Neural progenitor cell (in vitro differentiated cells): ENCODE results near the gene TPBGL. TPM values are rescaled to one million over a fixed set of nuclear protein-coding genes. Genes with fewer than 3 reads are reported as not detected.

Experiments used
- DNase-seq: peaks from one replicate; pipeline ENCODE4 v3.0.0-alpha.2; 2016; ENCODE audit warnings: low spot score
- H2AFZ ChIP-seq: fragments of 200-600 bp; sonication (generic); replicated peaks from 2 replicates; pipeline ENCODE4 v1.6.1; 2016; ENCODE audit warnings: antibody characterized with exemption
- H3F3A ChIP-seq: fragments of 200-600 bp; sonication (generic); 2 replicates; pipeline ENCODE4 v1.6.1; 2016; ENCODE audit warnings: antibody characterized with exemption, low read depth
- H3K27ac ChIP-seq: fragments of 200-600 bp; sonication (generic); 2 replicates; pipeline ENCODE4 v1.5.1; 2016; ENCODE audit warnings: mild to moderate bottlenecking
- H3K27me3 ChIP-seq: fragments of 200-600 bp; sonication (generic); 2 replicates; pipeline ENCODE4 v1.6.1; 2016; ENCODE audit warnings: mild to moderate bottlenecking, moderate library complexity
- H3K36me3 ChIP-seq: fragments of 200-600 bp; sonication (generic); 2 replicates; pipeline ENCODE4 v1.5.1; 2016
- H3K4me1 ChIP-seq: fragments of 200-600 bp; sonication (generic); 2 replicates; pipeline ENCODE4 v1.6.1; 2016; ENCODE audit warnings: mixed run types
- H3K4me2 ChIP-seq: fragments of 200-600 bp; sonication (generic); 2 replicates; pipeline ENCODE4 v1.6.1; 2016
- H3K4me3 ChIP-seq: fragments of 200-600 bp; sonication (generic); 2 replicates; pipeline ENCODE4 v1.5.1; 2016
- H3K79me2 ChIP-seq: fragments of 200-600 bp; sonication (generic); 2 replicates; pipeline ENCODE4 v1.6.1; 2016; ENCODE audit warnings: low read depth
- H3K9ac ChIP-seq: fragments of 200-600 bp; sonication (generic); 2 replicates; pipeline ENCODE4 v1.6.1; 2016
- H3K9me3 ChIP-seq: fragments of 200-600 bp; sonication (generic); 2 replicates; pipeline ENCODE4 v1.5.1; 2016; ENCODE audit warnings: low read depth
- H4K20me1 ChIP-seq: fragments of 200-600 bp; sonication (generic); 2 replicates; pipeline ENCODE4 v1.6.1; 2016; ENCODE audit warnings: low read depth
- H3K27ac Mint-ChIP-seq: 3 replicates; pipeline ENCODE4 v1.8.0; 2021; ENCODE audit warnings: mixed read lengths
- H3K27me3 Mint-ChIP-seq: 2 replicates; pipeline ENCODE4 v1.8.0; 2022; ENCODE audit warnings: low read depth, mild to moderate bottlenecking, inconsistent platforms, moderate library complexity, mixed read lengths; ENCODE audit not compliant: insufficient read depth
- H3K36me3 Mint-ChIP-seq: 3 replicates; pipeline ENCODE4 v1.8.0; 2021; ENCODE audit warnings: mixed read lengths
- H3K4me1 Mint-ChIP-seq: 3 replicates; pipeline ENCODE4 v1.8.0; 2021; ENCODE audit warnings: mixed read lengths
- H3K4me3 Mint-ChIP-seq: 3 replicates; pipeline ENCODE4 v1.8.0; 2021; ENCODE audit warnings: mild to moderate bottlenecking, moderate library complexity, mixed read lengths
- H3K9me3 Mint-ChIP-seq: 3 replicates; pipeline ENCODE4 v1.8.0; 2020; ENCODE audit warnings: mixed read lengths
- EZH2 ChIP-seq: fragments of 200-600 bp; sonication (generic); IDR thresholded peaks from 2 replicates; pipeline ENCODE4 v1.6.1; 2017; ENCODE audit warnings: antibody characterized with exemption, mild to moderate bottlenecking, moderate library complexity
- EZH2phosphoT487 ChIP-seq: fragments of 200-600 bp; sonication (generic); IDR thresholded peaks from 2 replicates; pipeline ENCODE4 v1.6.1; 2017; ENCODE audit warnings: antibody characterized with exemption
- total RNA-seq: library from RNA; depleted of rRNA; stranded (reverse); fragments of >200 nt; gene quantifications from 2 replicates; pipeline ENCODE4 v1.2.3, GENCODE V29; 2015; ENCODE audit warnings: low replicate concordance
- TF ChIP-seq, protein P1 (sequence below): fragments of 200-600 bp; sonication (generic); IDR thresholded peaks from 2 replicates; pipeline ENCODE4 v1.5.1; 2017; ENCODE audit warnings: antibody characterized with exemption, mild to moderate bottlenecking

The TPBGL gene, protein sequence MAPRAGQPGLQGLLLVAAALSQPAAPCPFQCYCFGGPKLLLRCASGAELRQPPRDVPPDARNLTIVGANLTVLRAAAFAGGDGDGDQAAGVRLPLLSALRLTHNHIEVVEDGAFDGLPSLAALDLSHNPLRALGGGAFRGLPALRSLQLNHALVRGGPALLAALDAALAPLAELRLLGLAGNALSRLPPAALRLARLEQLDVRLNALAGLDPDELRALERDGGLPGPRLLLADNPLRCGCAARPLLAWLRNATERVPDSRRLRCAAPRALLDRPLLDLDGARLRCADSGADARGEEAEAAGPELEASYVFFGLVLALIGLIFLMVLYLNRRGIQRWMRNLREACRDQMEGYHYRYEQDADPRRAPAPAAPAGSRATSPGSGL
- total RNA-seq, result not detected in 2 replicates

DNA sequence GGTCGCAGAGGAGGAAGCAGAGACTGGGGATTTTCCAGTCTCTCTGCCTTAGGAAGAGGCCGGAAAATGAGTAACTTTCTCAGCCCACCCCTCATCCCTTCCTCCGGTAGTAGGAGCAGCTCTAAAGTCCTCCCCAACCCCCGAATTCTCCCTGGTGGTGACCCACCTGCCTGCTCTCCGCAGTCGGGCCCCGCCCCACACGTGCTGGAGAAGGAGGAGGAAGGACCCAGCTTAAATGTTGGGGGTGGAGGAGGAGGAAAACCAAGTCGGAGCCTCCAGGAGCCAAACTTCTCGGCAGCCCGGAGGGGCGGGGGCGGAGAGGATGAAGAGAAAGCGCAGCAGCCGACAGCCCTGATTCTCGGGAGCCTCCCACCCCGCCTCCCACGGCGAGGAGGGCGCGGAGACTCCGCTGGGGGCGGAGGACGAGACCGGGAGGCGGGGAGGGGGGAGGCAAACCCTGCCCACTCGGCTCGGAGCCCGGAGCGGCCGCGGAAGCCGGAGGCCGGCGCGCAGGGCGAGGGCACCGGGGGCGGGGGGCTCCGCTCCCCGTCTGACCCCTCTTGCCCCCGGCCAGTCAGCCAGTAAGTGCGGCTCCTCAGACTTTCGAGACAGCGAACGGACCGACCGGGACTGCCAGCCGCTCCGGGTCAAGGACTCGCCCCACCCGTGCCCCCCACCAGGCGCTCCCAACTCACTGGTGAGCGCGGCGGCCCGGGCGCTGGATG lies at the start of gene TPBGL:
TPBGL (plus strand) TSS at position 464 of the 725 bp plus-strand sequence. CDS start 276 bp downstream, outside the sequence.
- Histone ChIP-seq H3F3A (no peaks in the 10 kb centered on the region), H3K27ac (no peak within 1 kb of the TSS), H3K36me3 (no peaks in the 10 kb centered on the region), H3K4me2 (peak within 1 kb of the TSS; percentile 75), H3K4me3 (peak within 1 kb of the TSS; percentile 48), H4K20me1 (peaks cover 20% of the 10 kb centered on the region), H2AFZ (peak within 1 kb of the TSS; percentile 76), H3K4me1 (peaks cover 17% of the 10 kb centered on the region), H3K79me2 (no peaks in the 10 kb centered on the region), H3K9me3 (no peaks in the 10 kb centered on the region), H3K27me3 (peaks cover 83% of the 10 kb centered on the region), H3K9ac (no peak within 1 kb of the TSS)
- Mint-ChIP-seq H3K36me3 (no peaks in the 10 kb centered on the region), H3K27ac (no peak within 1 kb of the TSS), H3K4me3 (peak within 1 kb of the TSS; percentile 84), H3K27me3 (peaks cover 40% of the 10 kb centered on the region), H3K9me3 (no peaks in the 10 kb centered on the region), H3K4me1 (peaks cover 14% of the 10 kb centered on the region)
- peak; percentile 82 for TF ChIP-seq EZH2
- TF ChIP-seq, protein P1, sequence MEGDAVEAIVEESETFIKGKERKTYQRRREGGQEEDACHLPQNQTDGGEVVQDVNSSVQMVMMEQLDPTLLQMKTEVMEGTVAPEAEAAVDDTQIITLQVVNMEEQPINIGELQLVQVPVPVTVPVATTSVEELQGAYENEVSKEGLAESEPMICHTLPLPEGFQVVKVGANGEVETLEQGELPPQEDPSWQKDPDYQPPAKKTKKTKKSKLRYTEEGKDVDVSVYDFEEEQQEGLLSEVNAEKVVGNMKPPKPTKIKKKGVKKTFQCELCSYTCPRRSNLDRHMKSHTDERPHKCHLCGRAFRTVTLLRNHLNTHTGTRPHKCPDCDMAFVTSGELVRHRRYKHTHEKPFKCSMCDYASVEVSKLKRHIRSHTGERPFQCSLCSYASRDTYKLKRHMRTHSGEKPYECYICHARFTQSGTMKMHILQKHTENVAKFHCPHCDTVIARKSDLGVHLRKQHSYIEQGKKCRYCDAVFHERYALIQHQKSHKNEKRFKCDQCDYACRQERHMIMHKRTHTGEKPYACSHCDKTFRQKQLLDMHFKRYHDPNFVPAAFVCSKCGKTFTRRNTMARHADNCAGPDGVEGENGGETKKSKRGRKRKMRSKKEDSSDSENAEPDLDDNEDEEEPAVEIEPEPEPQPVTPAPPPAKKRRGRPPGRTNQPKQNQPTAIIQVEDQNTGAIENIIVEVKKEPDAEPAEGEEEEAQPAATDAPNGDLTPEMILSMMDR, result no peak
- peak; percentile 85 for TF ChIP-seq EZH2phosphoT487
- peak; percentile 70 for DNase-seq

DNA sequence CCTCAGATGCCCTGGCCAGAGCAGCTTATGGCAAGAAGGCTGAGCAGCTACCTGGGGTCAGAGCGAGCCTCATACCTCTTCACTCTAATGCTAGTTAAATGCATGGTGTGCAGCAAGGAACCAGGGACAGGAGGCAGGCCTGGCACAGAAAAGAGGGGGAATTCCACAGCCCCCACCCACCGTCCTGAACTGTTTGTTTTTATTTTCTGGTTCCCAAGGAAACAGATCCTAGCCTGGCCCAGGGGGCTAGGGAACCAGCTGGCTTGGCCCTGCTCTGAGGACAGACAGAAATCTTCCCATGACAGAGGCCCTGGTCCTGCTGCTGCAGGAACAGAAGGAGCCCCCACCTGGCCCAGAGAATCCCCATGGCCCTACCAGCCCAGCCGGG lies 49.2 kb upstream of the TPBGL start:
- no peak overlapping the region for H3K27ac ChIP-seq
- H3K4me1 ChIP-seq, result peaks cover 12% of the 10 kb centered on the region
- no peak overlapping the region for H3K4me2 ChIP-seq
- no peak overlapping the region for H3K4me3 Mint-ChIP-seq
- H3K4me1 Mint-ChIP-seq, result peaks cover 21% of the 10 kb centered on the region
- no peaks in the 10 kb centered on the region for H4K20me1 ChIP-seq
- no peak overlapping the region for H2AFZ ChIP-seq
- H3K27me3 Mint-ChIP-seq, result peaks cover 16% of the 10 kb centered on the region
- no peaks in the 10 kb centered on the region for H3K36me3 ChIP-seq
- no peaks in the 10 kb centered on the region for H3K36me3 Mint-ChIP-seq
- no peaks in the 10 kb centered on the region for H3K27me3 ChIP-seq
- no peaks in the 10 kb centered on the region for H3F3A ChIP-seq
- no peaks in the 10 kb centered on the region for H3K9me3 ChIP-seq
- no peaks in the 10 kb centered on the region for H3K79me2 ChIP-seq
- peak; percentile 51 for DNase-seq
- H3K9ac ChIP-seq, result no peak overlapping the region
- H3K4me3 ChIP-seq, result no peak overlapping the region
- no peak for TF ChIP-seq EZH2
- no peak for TF ChIP-seq EZH2phosphoT487
- TF ChIP-seq, protein P1, result no peak
- peak overlapping the region; percentile 33 for H3K27ac Mint-ChIP-seq
- no peaks in the 10 kb centered on the region for H3K9me3 Mint-ChIP-seq

DNA sequence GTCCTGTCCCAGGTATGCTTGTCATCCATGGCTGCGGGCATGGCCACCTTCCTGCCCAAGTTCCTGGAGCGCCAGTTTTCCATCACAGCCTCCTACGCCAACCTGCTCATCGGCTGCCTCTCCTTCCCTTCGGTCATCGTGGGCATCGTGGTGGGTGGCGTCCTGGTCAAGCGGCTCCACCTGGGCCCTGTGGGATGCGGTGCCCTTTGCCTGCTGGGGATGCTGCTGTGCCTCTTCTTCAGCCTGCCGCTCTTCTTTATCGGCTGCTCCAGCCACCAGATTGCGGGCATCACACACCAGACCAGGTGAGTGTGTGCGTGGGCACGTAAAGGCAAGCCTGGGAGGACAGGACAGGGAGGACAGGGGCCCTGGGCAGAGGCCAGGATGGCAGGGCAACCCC lies 47.3 kb upstream of the TPBGL start:
- TF ChIP-seq EZH2phosphoT487 (no peak), EZH2 (no peak)
- H4K20me1 ChIP-seq, result no peaks in the 10 kb centered on the region
- Mint-ChIP-seq H3K4me3 (no peak overlapping the region), H3K4me1 (peaks cover 25% of the 10 kb centered on the region), H3K9me3 (no peaks in the 10 kb centered on the region), H3K27me3 (peaks cover 16% of the 10 kb centered on the region), H3K36me3 (no peaks in the 10 kb centered on the region), H3K27ac (no peak overlapping the region)
- H3K27me3 ChIP-seq, result no peaks in the 10 kb centered on the region
- no peaks in the 10 kb centered on the region for H3F3A ChIP-seq
- no peak overlapping the region for H3K9ac ChIP-seq
- no peak overlapping the region for H3K4me2 ChIP-seq
- no peak overlapping the region for H2AFZ ChIP-seq
- no peak overlapping the region for H3K4me3 ChIP-seq
- no peaks in the 10 kb centered on the region for H3K79me2 ChIP-seq
- H3K4me1 ChIP-seq, result peaks cover 12% of the 10 kb centered on the region
- DNase-seq, result no peak
- no peak overlapping the region for H3K27ac ChIP-seq
- H3K36me3 ChIP-seq, result no peaks in the 10 kb centered on the region
- H3K9me3 ChIP-seq, result no peaks in the 10 kb centered on the region
